SK-N-MC (cell line): ENCODE measurements around the gene ITPR2.

Source experiments
- DNase-seq: peaks from one replicate; pipeline ENCODE4 v3.0.0-alpha.2; 2011; ENCODE audit warnings: low read depth, low spot score
- H3K27ac ChIP-seq: fragments of 200-600 bp; sonication (generic); 2 replicates; pipeline ENCODE4 v1.5.1; 2016; ENCODE audit warnings: mixed run types
- H3K36me3 ChIP-seq: fragments of 200-600 bp; sonication (generic); 2 replicates; pipeline ENCODE4 v1.6.1; 2017; ENCODE audit warnings: antibody characterized with exemption, low read length, mixed read lengths; ENCODE audit not compliant: insufficient read depth
- H3K4me3 ChIP-seq: fragments of 200-600 bp; sonication (generic); 2 replicates; pipeline ENCODE4 v1.5.1; 2016
- H3K9ac ChIP-seq: fragments of 200-600 bp; sonication (generic); 2 replicates; pipeline ENCODE4 v1.8.0; 2017; ENCODE audit warnings: mixed run types, mixed read lengths; ENCODE audit not compliant: insufficient read length
- H3K9me3 ChIP-seq: fragments of 200-600 bp; sonication (generic); 2 replicates; pipeline ENCODE4 v1.6.1; 2017; ENCODE audit warnings: low read depth, mild to moderate bottlenecking, antibody characterized with exemption, low read length, moderate library complexity, mixed read lengths
- EZH2 ChIP-seq: fragments of 200-600 bp; sonication (generic); IDR thresholded peaks from one replicate; pipeline ENCODE4 v1.6.1; 2017; ENCODE audit warnings: antibody characterized with exemption
- FOXP2 ChIP-seq: optimal IDR thresholded peaks from 2 replicates; pipeline ENCODE3; 2011; ENCODE audit warnings: mild to moderate bottlenecking, moderate library complexity; ENCODE audit not compliant: insufficient read depth; ENCODE audit errors: extremely low read length, control extremely low read depth
- POLR2AphosphoS5 ChIP-seq: IDR thresholded peaks from 2 replicates; pipeline ENCODE4 v1.6.1; 2012; ENCODE audit warnings: mild to moderate bottlenecking, low read depth, low read length, borderline replicate concordance

Gene ITPR2

GRCh38 chr12:26832822-26833742 is at the start of gene ITPR2:
Gene ITPR2 (minus strand): TSS chr12:26833194. CDS start chr12:26832781, 413 bp downstream.
- DNase-seq: no peak
- TF ChIP-seq EZH2 (no peak), FOXP2 (no peak), POLR2AphosphoS5 (no peak)
- peak within 1 kb of the TSS; percentile 55 for H3K9ac ChIP-seq
- no peak within 1 kb of the TSS for H3K27ac ChIP-seq
- no peaks in the 10 kb centered on the region for H3K9me3 ChIP-seq
- H3K4me3 ChIP-seq: peak within 1 kb of the TSS; percentile 79
- no peaks in the 10 kb centered on the region for H3K36me3 ChIP-seq

- Histone ChIP-seq H3K9me3 (no peaks in the 10 kb centered on the region), H3K27ac (no peak overlapping the region), H3K36me3 (no peaks in the 10 kb centered on the region), H3K4me3 (no peak overlapping the region), H3K9ac (no peak overlapping the region)
- no peak for DNase-seq
- TF ChIP-seq POLR2AphosphoS5: no peak
- no peak for TF ChIP-seq FOXP2
- no peak for TF ChIP-seq EZH2
These were observed 47.6 kb upstream of the ITPR2 start for GRCh38 chr12:26880625-26881024.

GRCh38 chr12:26878661-26879119 is 45.7 kb upstream of the ITPR2 start:
- no peak overlapping the region for H3K9ac ChIP-seq
- H3K4me3 ChIP-seq: no peak overlapping the region
- TF ChIP-seq FOXP2: no peak
- no peak for TF ChIP-seq POLR2AphosphoS5
- no peak for TF ChIP-seq EZH2
- H3K9me3 ChIP-seq: no peaks in the 10 kb centered on the region
- no peak overlapping the region for H3K27ac ChIP-seq
- no peak for DNase-seq
- no peaks in the 10 kb centered on the region for H3K36me3 ChIP-seq

GRCh38 chr12:26874501-26875296 is 41.7 kb upstream of the ITPR2 start:
- Histone ChIP-seq H3K9ac (no peak overlapping the region), H3K27ac (no peak overlapping the region)
- DNase-seq: no peak

GRCh38 chr12:26872625-26873024 is 39.6 kb upstream of the ITPR2 start:
- DNase-seq: no peak
- H3K27ac ChIP-seq: no peak overlapping the region
- H3K9me3 ChIP-seq: no peaks in the 10 kb centered on the region
- no peak overlapping the region for H3K9ac ChIP-seq
- no peak for TF ChIP-seq EZH2
- no peak for TF ChIP-seq FOXP2
- TF ChIP-seq POLR2AphosphoS5: no peak
- H3K36me3 ChIP-seq: no peaks in the 10 kb centered on the region
- no peak overlapping the region for H3K4me3 ChIP-seq

More at GRCh38 chr12:26874501-26875296, 41.7 kb upstream of the ITPR2 start:
- Histone ChIP-seq H3K9me3 (no peaks in the 10 kb centered on the region), H3K4me3 (no peak overlapping the region), H3K36me3 (no peaks in the 10 kb centered on the region)
- no peak for TF ChIP-seq POLR2AphosphoS5
- no peak for TF ChIP-seq EZH2
- TF ChIP-seq FOXP2: no peak

GRCh38 chr12:26871985-26872384 is 39.0 kb upstream of the ITPR2 start:
- TF ChIP-seq EZH2 (no peak), POLR2AphosphoS5 (no peak)
- no peaks in the 10 kb centered on the region for H3K9me3 ChIP-seq
- H3K36me3 ChIP-seq: no peaks in the 10 kb centered on the region
- H3K9ac ChIP-seq: no peak overlapping the region
- H3K4me3 ChIP-seq: no peak overlapping the region
- no peak for DNase-seq
- H3K27ac ChIP-seq: no peak overlapping the region

GRCh38 chr12:26870491-26871419 is 37.8 kb upstream of the ITPR2 start:
- TF ChIP-seq FOXP2 (no peak), POLR2AphosphoS5 (no peak), EZH2 (no peak)
- Histone ChIP-seq H3K27ac (no peak overlapping the region), H3K9ac (no peak overlapping the region), H3K4me3 (no peak overlapping the region), H3K36me3 (no peaks in the 10 kb centered on the region), H3K9me3 (no peaks in the 10 kb centered on the region)
- DNase-seq: no peak
